Measurements from ENCODE around the gene LACRT.
A peak's percentile ranks its signal among the peaks of the same experiment; 100 is the strongest.
"Not testable (repeated sequence)": the region's sequence is repeated elsewhere in the genome, so short reads cannot be mapped to it uniquely, and the experiment has no call there.

Gene LACRT

DNA sequence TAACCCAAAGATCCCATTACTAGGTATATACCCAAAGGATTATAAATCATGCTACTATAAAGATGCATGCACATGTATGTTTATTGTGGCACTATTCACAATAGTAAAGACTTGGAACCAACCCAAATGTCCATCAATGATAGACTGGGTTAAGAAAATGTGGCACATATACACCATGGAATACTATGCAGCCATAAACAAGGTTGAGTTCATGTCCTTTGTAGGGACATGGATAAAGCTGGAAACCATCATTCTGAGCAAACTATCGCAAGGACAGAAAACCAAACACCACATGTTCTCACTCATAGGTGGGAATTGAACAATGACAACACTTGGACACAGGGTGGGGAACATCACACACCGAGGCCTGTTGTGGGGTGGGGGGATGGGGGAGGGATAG, 4.4 kb upstream of the LACRT start:
- DNase-seq (ENCODE audit: low read depth in 2 of 2): not testable (repeated sequence)

DNA sequence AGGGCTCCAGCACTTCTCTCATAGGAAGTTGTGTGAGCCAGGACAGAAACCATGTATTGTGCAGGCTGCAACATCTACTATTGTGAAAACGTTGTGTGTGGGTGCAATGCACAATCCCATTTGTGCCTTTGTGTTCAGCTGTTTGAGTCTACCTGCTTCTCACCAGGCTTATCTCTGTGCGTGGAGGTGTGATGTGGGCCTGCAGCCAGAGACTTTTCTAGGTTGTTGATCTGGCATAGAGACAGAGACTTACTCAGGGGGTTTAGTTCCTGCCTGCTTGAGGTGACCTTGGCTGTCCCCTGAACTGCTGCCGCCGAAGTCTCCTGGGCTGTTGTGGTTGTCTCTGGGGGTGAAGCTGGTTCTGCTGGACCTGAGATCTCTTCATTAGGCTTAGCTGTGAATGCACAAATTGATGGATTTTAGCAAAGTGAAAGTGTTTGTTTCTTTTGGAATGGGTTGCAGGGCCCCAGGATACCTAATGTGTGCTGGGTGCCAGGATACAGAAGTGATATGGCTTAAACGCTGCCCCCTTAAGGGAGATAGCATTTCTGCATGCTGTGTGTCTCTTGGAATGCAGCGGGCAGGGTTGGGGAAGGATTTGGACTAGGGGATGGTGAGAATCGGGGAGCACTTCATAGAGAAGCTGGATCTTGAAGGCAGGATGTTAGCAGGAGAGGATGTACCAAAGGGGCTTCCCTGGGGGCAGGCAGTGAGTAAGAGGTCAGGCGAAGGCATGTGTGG, 2.5 kb downstream of the LACRT start:
- DNase-seq (ENCODE audit: low read depth in 2 of 2): no peak

DNA sequence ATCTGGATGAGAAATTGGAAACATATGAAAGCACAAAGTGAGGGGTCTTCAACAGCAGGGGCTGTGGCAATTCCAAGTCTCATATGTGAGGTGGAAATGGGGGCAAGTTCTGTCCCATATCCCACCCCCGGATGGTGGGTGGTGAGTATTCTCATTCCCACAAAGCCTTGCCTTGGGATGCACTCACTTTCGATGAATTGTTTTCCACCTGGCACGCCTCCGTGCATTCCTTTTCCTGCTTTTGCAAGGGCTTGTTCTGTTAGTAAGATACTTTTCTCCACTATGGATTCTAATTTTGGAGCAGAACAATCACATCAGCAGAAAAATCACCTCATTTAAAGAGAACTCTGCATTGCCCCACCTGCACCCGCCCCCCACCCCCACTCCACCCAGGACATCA, 3.1 kb downstream of the LACRT start:
- DNase-seq (ENCODE audit: low read depth in 2 of 2): no peak

DNA sequence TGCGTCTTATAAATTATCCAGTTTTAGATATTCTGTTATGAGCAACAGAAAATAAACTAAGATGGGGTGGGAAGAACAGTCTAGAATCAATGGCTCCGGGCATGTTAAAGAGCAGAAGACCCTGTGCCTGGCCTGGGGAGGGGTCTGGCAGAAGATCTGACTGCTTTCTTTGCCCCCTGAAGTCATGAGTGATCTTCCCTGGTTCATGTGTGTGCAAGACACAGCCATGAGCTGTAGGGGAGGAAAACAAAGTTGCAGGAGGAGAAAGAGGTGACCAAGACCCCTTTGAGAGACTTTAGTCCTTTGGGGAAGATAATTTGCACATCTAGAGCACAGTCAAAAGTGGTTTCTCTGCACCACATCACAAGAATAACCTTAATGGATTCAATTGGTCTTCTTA, 4.8 kb downstream of the LACRT start:
- DNase-seq (ENCODE audit: low read depth in 2 of 2): no peak

DNA sequence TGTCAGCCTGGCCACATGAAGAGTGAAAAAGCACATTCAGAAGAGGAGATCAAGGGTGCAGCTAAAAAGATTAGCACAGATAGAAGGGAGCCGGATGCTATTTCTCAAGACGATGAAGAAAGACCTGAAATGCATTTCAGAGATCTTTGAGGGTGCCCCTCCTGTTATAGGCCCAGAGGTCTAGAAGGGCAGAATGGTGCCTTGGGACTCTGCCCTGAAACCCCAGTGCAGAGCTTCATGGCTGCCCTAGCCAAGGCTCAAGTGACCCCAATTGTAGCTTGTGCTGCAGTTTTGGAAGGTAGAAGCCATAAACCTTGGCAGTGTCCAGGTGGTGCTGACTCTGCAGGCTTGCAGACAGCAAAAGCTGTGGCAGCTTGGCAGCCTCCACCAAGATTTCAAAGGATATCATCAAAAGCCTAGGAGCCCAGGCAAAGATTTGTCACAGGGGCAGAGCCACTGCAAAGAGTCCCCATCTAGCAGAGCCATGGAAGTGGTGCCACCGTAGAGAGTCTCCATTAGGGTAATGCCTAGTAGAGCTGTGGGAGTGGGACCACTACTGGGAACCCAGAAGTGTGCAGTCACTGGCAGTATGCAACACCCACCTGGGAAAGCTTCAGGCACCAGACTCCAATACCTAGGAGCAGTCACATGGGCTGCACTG, 6.4 kb downstream of the LACRT start:
- DNase-seq (ENCODE audit: low read depth in 2 of 2): no peak

DNA sequence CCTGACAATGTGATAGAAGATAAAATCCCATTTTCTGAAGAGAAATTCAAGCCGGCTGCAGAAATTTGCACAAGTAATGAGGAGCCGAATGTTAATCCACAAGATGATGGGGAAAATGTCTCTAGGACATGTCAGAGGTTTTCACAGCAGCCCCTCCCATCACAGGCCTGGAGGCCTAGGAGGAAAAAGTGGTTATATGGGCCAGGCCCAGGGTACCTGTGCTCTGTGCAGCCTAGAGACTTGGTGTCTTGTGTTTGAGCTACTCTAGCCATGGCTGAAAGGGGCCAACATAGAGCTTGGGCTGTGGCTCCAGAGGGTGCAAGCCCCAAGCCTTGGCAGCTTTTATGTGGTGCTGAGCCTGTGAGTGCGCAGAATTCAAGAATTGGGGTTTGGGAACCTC, 7.4 kb downstream of the LACRT start:
- DNase-seq (ENCODE audit: low read depth in 2 of 2): no peak

DNA sequence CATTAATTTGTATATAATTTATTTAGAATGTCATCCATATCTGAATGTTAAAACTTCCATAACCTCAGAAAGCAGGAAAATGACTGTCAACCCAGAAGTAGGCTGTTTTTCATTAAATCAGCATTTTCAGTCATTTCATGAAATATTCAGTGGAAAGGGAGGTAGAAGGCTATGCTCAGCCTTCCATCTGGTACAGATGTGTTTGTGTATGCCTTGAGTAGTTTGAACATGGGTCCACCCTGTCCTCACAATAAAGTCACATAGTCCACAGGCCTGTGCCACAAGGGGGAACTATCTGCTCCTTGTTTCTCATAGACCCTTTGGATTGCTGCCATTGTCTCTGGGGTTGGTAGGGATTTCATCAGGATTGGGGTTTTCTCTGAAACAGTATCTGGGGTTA, 9.1 kb downstream of the LACRT start:
- no peak for DNase-seq (ENCODE audit: low read depth in 2 of 2)

DNA sequence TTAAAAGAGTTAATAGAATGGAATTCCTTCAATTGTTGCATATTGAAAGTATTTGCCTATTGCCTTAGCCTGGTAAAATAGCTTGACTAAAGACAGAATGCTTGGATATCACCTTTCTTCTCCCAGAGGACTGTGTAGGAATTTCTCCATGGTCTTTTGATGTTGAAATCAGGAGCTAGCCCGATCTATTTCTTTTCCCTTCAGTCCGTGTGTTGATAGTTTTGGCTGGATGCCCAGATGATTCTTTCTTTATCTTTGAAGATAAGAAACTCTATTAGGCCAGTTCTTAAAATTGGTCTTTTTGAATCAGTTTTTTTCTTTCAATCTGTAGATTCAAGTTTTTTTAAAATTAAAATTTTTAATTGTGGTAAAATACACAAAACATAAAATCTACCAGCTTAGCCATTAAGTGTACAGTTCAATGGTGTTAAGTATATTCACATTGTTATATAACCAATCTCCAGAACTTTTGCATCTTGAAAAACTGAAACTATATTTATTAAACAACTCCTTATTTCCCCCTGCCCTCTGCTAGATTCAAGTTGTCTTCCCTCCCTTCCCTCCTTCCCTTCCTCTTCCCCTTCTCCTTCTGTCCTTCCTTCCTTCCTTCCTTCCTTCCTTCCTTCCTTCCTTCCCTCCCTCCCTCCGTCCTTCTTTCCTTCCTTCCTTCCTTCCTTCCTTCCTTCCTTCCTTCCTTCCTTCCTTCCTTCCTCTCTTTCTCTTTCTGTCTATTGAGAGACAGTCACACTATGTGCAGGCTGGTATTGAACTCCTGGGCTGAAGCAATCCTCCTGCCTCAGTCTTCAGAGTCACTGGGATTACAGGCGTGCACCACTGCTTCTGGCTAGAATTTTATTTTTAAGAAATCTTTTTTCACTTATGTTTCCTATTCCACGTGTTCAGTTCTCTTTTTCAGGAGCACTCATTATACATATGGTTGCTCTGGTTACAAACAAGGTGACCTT, 10.1 kb downstream of the LACRT start:
- no peak for DNase-seq (ENCODE audit: low read depth in 2 of 2)

DNA sequence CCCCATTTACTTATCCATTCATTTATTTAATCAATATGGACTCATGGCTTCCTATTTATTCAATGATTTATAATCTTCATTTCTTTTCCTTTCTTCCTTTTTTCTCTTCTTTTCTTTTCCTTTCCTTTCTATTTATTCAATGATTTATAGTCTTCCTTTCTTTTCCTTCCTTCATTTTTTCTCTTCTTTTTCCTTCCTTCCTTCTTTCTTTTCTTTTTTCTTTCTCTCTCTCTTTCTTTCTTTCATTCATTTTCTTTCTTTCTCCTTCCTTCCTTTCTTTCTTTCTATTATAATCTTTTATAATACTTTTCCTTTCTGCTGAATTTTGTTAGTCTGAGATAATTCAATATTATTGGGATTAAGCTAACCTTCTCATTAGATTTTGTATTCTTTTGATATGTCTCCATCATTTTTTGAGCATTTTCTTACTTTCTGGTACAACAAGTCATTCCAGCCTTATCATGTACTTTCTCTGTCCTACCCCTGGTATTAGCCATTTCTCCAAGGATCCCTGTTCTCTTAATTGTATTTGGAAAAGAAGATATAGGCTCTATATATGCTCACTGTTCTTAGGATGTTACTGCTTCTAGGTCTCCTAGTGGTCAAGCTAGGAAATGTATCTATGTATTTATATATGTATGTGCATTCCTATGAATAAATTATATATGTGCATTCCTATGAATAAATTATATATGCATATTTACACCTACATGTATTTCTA, 12.1 kb downstream of the LACRT start:
- DNase-seq (ENCODE audit: low read depth in 2 of 2): no peak

DNA sequence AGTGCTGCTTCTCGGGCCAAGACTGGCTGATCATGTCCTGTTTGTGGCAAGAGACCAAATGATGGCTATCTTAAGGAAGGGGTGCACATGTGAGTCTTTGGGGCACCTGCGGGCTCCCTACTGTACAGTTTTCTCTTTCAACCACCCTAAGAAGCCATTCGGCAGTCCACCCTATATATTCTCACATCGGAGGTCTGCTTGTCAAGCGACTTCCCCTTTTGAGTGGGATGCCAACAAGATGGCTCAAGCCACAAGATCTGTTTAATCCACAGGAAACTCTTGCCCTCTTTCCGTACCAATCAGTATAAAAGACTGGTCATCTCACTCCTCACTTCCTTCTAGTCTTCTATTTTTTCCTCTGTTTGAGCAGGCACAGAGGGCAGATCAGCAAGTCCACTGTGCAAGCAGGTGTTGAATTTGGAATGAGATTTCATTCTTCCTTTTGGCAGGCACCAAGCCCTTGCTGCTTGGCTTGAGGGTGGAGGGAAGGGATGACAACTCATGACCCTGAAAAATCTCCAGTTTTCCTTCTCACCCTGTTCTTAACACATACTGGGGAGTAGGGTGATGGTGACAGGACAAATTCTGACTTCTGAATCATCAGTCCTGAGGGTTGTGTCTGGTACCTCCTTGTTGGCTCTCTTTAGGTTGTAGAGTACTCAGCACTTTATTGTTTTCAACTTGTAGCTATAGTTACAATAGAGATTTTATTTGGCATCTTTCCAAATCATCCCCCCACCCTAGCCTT, 17.6 kb downstream of the LACRT start:
- DNase-seq (ENCODE audit: low read depth in 2 of 2): no peak

DNA sequence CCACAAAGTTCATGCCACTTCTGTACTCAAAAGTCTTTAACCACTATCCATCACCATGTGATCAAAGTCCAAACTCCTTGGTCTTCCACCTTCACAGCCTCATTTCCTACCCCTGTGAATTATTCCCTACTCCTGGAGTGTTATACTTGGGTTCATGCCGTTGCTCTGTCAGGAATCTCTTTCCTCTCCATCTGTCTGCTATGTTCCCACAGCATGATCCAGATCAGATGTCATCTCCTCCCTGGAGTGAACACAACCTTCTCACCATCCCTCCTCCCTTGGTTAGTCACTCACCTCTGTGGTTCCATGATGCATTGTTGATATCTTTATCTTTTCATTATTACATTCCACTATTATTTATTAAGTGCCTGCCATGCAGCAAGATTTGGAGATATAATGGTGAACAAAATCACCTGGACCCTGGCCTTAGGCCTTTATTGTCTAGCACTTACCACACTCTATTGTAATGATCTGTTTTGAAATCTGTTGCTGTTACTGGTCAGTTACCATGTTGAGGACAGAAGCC, 22.4 kb downstream of the LACRT start:
- DNase-seq (ENCODE audit: low read depth in 2 of 2): no peak

DNA sequence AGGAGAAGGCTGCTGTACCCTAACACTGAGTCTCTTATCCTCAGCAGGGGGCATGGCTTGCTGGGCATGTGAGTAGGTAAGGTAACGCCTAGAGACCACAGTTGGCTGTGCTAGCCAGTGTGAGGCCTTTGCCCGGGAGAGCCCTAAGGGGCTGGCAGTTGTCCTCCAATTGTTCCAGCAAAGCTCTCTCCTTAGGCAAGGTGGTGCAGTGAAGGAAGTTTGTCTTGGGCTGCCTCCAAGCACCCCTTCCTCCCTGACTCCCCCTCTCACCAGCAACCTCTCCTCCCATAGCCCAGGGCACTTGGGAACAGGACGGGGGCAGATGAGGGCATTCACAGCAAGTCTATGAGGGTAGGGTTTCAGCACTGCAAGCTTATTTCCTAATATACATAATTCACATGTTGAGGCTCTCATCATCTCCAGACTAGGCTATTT, 23.0 kb downstream of the LACRT start:
- no peak for DNase-seq (ENCODE audit: low read depth in 2 of 2)

DNA sequence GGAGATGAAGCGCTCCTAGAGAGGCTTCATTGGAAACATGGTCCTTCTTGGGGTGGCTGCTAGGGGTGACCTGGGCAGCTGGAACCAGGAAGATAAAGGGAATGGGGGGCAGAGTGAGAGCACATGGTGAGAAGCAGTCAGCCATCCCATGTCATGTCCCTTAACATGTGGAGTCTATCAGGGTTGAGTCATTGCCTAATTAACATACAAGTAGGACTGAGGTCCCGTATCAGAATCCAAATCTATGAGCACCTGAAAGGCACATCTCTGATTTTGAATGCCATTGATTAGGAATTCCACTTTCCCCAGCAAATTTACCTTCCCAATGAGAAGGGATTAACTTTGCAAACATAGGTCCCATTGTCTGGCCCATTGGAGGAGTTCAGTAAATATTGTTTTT, 25.9 kb downstream of the LACRT start:
- DNase-seq (ENCODE audit: low read depth in 2 of 2): no peak

DNA sequence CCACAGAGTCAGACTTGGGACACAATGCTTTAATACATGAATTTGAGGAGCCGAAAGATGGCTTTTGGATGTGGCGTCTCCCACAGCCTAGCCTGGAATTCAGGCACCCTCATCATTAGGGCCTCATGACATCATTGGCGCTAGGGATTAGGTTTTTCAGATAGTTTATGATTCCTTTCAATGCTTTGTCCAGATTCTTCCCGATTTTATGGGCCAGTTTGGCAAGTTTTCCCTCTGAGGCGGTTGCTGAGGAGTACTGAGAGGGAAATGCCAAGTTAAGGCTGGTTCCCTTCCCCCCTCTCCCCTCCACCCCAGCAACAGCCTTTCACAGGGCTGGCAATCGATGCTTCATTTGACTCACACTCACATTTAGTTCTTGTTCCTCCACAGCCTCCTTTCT, 26.5 kb downstream of the LACRT start:
- no peak for DNase-seq (ENCODE audit: low read depth in 2 of 2)

DNA sequence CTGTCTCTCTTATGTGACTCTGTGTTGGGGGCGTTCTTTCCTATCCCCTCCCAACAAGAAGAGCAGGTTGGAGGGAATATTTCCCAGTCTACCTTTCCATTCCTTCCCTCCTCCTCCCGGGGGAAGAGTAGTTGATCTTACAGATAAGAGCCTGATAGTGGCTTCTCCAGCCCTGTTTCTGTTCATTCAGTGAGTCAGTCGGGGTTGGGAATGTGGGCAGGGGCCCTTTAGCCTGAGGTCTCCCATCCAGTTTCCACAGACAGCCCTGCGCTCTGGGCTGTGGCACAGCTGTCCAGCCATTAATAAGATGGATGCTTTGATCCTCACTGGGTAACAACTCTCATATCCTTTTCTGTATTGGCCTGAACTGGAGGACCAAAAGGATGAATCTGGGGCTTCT, 28.1 kb downstream of the LACRT start:
- no peak for DNase-seq (ENCODE audit: low read depth in 2 of 2)

DNA sequence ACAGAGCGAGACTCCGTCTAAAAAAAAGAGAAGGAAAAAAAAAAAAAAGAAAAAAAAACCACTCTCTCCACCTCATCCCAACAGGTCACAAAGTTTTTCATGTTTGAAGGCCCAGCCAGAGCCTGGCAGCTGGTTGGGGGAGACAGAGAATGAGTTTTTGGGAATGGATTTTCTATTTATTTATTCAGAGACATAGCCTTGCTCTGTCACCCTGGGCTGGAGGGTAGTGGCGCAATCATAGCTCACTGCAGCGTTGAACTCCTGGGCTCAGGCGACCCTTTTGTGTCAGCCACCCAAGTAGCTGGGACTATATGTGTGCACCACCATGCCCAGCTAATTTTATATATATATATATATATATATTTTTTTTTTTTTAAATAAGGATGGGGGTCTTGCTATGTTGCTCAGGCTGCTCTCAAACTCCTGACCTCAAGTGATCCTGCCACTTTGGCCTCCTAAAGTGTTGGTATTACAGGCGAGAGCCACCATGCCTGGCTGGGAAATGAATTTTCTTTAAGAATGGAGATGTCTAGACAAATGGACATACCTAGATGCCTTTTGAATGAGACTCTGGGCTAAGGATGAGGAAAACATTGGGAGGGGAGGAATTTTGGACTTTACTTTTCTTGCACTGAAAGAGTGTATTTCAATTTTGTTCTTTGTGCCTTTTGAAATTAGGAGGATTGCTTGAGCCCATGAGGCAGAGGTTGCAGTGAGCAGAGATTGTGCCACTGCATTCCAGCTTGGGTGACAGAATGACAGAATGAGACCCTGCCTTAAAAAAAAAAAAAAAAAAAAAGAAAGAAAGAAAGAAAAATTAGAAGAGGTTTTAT, 29.3 kb downstream of the LACRT start:
- DNase-seq (ENCODE audit: low read depth in 2 of 2): no peak

DNA sequence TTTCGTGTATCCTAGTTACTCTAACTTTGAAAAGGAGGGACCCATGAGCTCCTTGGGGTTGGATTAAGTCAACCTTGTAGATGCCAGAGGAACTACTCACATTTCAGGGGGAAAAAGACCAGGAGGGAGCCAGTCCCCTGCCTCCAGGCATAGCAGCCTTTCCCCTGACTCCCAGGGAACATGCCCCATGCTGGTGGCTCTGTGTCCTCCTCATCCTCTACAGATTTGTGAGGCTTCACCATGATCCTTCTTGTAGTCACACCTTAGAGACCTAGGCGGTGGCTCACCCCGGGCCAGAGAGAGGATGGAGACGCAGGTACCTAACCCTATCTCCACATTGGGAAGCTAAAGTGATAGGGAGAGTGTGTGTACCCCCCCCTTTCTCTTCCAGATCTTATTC, 30.3 kb downstream of the LACRT start:
- no peak for DNase-seq (ENCODE audit: low read depth in 2 of 2)

DNA sequence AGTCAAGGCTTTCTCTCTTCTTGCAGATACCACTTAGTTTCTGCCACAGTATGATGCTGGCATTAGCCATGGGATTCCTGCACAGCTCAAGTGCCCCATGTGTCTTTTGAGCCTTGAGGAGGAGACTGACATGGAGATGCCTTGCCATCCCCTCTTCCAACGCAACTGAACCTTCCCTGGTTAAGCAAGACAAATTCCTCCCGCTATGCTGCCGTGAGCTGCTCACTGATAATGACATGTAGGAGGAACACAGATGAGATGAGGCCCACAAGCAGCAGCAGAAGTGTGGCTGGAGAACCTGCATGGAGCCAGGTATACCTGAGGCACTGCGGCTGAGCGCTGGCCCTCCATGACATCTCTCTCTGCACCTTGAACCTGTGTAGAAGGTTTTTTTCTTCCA, 30.8 kb downstream of the LACRT start:
- no peak for DNase-seq (ENCODE audit: low read depth in 2 of 2)

DNA sequence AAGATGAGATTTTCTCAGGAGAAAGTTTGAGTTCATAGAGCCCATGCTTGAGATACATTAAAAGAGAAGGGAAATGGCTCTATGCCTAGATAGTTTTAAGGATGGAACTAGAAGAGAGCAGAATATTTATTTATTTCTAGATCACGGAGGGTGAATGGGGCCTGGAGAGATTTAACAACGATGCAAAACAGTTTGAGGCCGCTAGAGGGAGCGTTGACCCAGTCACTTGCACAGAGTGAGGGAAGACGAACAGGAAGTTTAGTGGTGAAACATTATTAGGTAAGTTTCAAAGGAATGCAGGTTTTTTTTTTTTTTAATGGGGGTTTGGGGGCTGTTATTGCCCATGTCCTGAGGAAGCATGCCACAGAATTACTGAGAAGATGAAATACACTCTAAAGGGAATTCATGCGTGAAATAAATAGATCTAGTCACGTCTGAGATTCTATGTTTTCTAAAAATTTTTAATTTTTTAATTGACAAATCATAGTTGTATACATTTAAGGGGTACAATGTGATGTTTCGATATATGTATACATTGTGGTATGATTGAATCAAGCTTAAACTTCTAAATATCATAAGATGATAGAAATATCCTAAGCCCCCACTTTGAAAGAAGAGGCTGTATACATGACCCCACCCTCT, 31.4 kb downstream of the LACRT start:
- peak; percentile 39 to 46 for DNase-seq (ENCODE audit: low read depth in 2 of 2)

All from fibroblast of skin of left quadriceps (primary cell).